GM21529 (cell line): ENCODE data around the gene EXOC4.
"Not testable (repeated sequence)": the region's sequence is repeated elsewhere in the genome, so short reads cannot be mapped to it uniquely, and the experiment has no call there.

Source experiments
- ATAC-seq: cut with Tn5 transposase; IDR thresholded peaks from one replicate; pipeline ENCODE4 v1.9.1; 2021; ENCODE audit not compliant: unreplicated experiment

Gene EXOC4

GRCh38 chr7:133958822-133959221, 705.9 kb downstream of the EXOC4 start:
- ATAC-seq: no peak

- no peak for ATAC-seq
These were observed 706.6 kb downstream of the EXOC4 start for GRCh38 chr7:133959505-133959904.

- no peak for ATAC-seq
These were observed 708.8 kb downstream of the EXOC4 start for GRCh38 chr7:133961724-133962123.

GRCh38 chr7:133962646-133963045, 709.8 kb downstream of the EXOC4 start:
- ATAC-seq: no peak

- no peak for ATAC-seq
These were observed 710.8 kb downstream of the EXOC4 start for GRCh38 chr7:133963629-133964028.

- ATAC-seq: no peak
These were observed 718.7 kb downstream of the EXOC4 start for GRCh38 chr7:133971625-133972024.

- ATAC-seq: no peak
These were observed 720.8 kb downstream of the EXOC4 start for GRCh38 chr7:133973710-133974109.

GRCh38 chr7:133975130-133975529, 722.3 kb downstream of the EXOC4 start:
- no peak for ATAC-seq

GRCh38 chr7:133976140-133976539, 723.3 kb downstream of the EXOC4 start:
- no peak for ATAC-seq

GRCh38 chr7:133977409-133978274, 724.8 kb downstream of the EXOC4 start:
- ATAC-seq: no peak

GRCh38 chr7:133978502-133979295, 725.8 kb downstream of the EXOC4 start:
- no peak for ATAC-seq

GRCh38 chr7:133980804-133981203, 727.9 kb downstream of the EXOC4 start:
- ATAC-seq: no peak

GRCh38 chr7:133983685-133984419, 731.0 kb downstream of the EXOC4 start:
- ATAC-seq: no peak

- no peak for ATAC-seq
These were observed 732.4 kb downstream of the EXOC4 start for GRCh38 chr7:133985300-133985699.

- ATAC-seq: no peak
These were observed 734.7 kb downstream of the EXOC4 start for GRCh38 chr7:133987582-133987981.

- ATAC-seq: no peak
These were observed 740.7 kb downstream of the EXOC4 start for GRCh38 chr7:133993547-133993946.

GRCh38 chr7:133994100-133994499, 741.2 kb downstream of the EXOC4 start:
- ATAC-seq: not testable (repeated sequence)

- ATAC-seq: no peak
These were observed 744.6 kb downstream of the EXOC4 start for GRCh38 chr7:133997463-133997862.

- ATAC-seq: no peak
These were observed 746.3 kb downstream of the EXOC4 start for GRCh38 chr7:133999178-133999577.

- ATAC-seq: no peak
These were observed 752.1 kb downstream of the EXOC4 start for GRCh38 chr7:134004829-134005505.
